Duodenal mucosa (tissue), 2 donors: ENCODE results near the gene PHACTR1.

Source experiments
- H3K27ac ChIP-seq: one replicate; pipeline ENCODE4 v1.7.0; 2013; ENCODE audit warnings: low read depth, low read length
- H3K27me3 ChIP-seq, 2 donors: one replicate each; pipeline ENCODE4 v1.7.0; 2013; ENCODE audit warnings: low read length in 2 of 2, control low read depth in 1 of 2; ENCODE audit not compliant: insufficient read depth in 2 of 2, control insufficient read depth in 1 of 2
- H3K36me3 ChIP-seq, 2 donors: one replicate each; pipeline ENCODE4 v1.7.0; 2013; ENCODE audit warnings: low read length in 2 of 2, control low read depth in 1 of 2; ENCODE audit not compliant: insufficient read depth in 2 of 2, control insufficient read depth in 1 of 2
- H3K4me1 ChIP-seq, 2 donors: one replicate each; pipeline ENCODE4 v1.7.0; 2013; ENCODE audit warnings: low read length in 2 of 2, control low read depth in 1 of 2; ENCODE audit not compliant: insufficient read depth in 2 of 2, control insufficient read depth in 1 of 2
- H3K4me3 ChIP-seq, 2 donors: one replicate each; pipeline ENCODE4 v1.7.0; 2013; ENCODE audit warnings: low read length in 2 of 2, low read depth in 1 of 2
- H3K9ac ChIP-seq, 2 donors: one replicate each; pipeline ENCODE4 v1.7.0; 2013; ENCODE audit warnings: low read length in 2 of 2, low read depth in 1 of 2
- H3K9me3 ChIP-seq, 2 donors: one replicate each; pipeline ENCODE4 v1.7.0; 2013; ENCODE audit warnings: low read length in 2 of 2, control low read depth in 1 of 2; ENCODE audit not compliant: control insufficient read depth in 1 of 2

The PHACTR1 gene

DNA sequence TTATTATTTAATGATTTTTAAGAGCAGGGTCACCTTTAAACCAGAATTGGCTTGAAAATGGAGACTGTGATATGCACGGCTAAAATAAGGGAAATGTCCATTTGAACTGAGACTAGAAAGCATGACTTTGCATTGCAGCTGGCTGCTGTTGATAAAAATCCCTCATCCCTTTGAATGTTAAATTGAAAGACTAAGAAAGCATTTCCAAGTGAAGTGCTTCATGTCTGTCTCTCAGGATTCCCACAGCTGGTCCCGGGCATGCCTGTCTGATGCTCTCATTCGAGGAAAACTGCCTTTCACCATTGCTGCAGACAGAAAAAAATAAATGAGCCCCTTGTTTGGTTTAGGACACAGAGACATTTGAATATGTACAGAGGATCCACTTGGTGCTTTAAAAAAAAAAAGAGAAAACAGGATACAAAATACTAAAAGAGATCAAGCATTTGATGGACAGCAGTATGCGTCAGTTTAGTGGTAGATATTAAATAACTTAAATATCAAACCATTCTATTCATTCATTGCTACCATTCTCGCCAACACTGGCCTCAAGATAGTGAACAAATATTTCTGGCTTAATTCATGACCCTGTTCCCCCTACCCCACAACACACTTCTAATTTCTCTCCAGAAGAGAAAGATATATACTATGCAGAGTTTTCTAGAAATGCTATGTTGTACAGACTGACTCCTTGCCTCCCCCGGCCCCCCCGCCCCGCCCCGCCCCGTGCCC, 556.8 kb downstream of the PHACTR1 start:
- Histone ChIP-seq H3K4me1 (peaks cover 0 to 5% of the 10 kb centered on the region in 2 donors), H3K9me3 (no peaks in the 10 kb centered on the region), H3K27me3 (no peaks in the 10 kb centered on the region), H3K36me3 (no peaks in the 10 kb centered on the region), H3K9ac (no peak overlapping the region), H3K27ac (no peak overlapping the region), H3K4me3 (peak overlapping the region; percentile 36 to 40)

DNA sequence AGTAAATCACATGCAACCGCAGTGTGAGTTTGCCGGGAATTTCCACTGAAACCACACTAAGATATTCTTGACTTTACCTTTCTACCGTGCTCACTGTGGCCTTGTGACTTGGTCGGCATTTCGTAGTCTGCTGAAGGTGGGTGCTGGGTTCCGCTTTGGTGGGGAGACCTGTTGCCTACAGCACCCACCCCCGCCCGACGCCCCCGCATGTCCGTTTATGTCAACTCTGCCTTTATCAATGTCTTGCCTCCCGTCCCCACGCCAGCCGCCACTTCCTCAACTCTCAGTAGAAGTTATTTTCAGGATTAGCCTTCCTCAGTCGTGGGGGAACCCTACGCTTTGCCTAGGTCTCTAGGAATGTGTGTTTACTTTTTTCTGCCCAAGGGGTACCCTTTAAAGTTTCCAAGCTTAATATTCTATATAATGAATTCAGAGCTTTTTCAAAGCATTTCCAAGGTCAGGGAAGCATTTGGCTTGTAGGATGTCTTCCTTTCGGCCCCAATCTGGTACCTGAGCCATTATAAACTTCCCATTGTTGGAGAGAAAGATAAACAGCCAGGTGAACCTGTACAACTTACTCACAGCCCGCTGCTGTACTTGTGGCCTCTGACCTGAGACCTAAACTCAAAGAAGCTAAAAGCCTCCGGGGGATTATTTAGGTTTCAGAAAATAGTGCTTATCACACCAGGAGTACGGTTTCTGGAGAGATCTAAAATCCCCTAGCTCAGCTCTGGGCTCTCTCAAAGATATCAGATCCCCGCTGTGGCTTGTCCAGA, 557.6 kb downstream of the PHACTR1 start:
- Histone ChIP-seq H3K27ac (no peak overlapping the region), H3K4me1 (peaks cover 0 to 5% of the 10 kb centered on the region in 2 donors), H3K27me3 (no peaks in the 10 kb centered on the region), H3K4me3 (peak overlapping the region in 1 of 2 donors; percentile 33), H3K9ac (no peak overlapping the region), H3K36me3 (no peaks in the 10 kb centered on the region), H3K9me3 (no peaks in the 10 kb centered on the region)

DNA sequence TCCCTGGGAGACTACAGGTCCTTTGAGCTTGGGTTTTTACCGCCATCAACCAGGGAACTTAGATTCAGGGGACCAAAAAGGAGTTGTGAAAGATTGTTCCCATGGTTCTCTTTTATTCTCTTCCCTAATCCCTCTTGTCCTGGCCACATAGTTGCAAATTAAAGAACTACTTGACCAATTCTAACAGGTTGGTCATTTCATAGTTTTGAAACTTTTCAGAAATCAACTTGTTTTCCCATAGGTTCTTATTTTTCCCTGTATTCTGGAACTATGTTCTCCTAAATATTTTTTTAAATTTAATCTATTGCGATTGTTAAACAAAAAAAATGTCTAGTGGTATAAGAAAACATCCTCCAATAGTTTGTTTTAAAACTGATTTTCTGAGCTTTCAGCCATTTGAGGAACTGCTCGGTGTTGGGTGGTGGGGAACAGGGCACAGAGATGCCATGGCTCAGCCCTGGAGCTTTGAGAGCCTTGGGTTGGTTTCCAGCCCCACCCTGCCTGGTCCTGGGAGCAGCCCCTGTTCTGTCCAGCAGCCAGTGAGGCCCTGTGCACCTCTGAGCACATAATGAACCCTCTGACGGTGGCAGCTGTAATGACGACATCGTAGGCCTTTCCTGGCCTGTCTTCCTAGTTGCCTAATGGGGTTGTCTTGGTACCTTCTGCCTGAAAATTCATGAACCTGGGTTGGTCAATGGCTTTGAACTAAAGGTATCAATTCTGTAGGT, 558.3 kb downstream of the PHACTR1 start:
- no peak overlapping the region for H3K27ac ChIP-seq
- no peaks in the 10 kb centered on the region for H3K9me3 ChIP-seq
- no peaks in the 10 kb centered on the region for H3K27me3 ChIP-seq
- peak overlapping the region in 1 of 2 donors; percentile 0 for H3K4me3 ChIP-seq
- no peak overlapping the region for H3K9ac ChIP-seq
- no peaks in the 10 kb centered on the region for H3K36me3 ChIP-seq
- H3K4me1 ChIP-seq: peaks cover 0 to 5% of the 10 kb centered on the region in 2 donors

DNA sequence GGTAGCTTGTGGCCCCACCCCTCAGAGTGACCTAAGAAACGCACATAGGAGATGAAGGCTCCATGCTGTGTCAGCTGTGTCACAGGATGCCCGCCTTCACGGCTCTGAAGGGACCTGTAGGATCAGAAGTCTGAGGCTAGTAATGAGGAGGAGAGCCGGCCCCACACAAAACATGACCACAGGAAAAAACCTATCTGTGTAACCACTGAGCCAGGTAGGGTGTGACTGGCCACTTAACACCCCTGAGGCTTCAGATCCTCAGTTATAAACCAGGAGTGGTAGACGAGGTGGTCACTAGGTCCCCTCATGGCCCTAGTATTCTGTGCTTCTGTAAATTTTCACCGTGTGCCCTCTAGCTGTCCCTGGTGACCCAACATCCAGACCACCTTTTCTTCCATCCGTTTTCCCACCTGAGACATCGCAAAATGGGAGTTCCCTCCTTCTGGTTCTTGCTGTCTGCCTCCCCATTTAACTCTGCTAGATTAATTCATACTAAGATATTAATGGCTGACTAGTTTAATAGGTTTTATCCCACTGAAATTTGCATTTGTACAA, 558.9 kb downstream of the PHACTR1 start:
- no peak overlapping the region for H3K27ac ChIP-seq
- H3K4me3 ChIP-seq: peak overlapping the region in 1 of 2 donors; percentile 0
- no peaks in the 10 kb centered on the region for H3K36me3 ChIP-seq
- H3K9me3 ChIP-seq: no peaks in the 10 kb centered on the region
- H3K9ac ChIP-seq: no peak overlapping the region
- no peaks in the 10 kb centered on the region for H3K27me3 ChIP-seq
- H3K4me1 ChIP-seq: peaks cover 0 to 5% of the 10 kb centered on the region in 2 donors

DNA sequence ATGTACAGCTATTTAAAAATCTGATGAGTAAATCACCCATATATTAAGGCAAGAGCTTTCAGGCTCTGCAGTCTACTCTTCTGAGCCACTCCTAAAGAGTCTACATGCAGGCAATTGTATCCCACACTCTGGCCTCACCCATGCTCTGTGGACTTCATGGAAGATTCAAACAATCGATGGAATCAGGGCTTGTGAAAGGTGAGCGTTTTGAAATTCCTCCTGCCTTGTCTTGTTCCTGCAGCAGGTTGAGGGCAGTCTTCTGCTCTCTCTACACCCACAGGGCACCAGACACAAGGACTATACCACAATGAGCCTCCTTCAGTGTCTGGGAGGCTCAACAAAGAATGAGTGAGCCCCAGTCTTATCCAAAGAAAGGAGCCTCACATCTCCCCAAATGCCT, 560.7 kb downstream of the PHACTR1 start:
- no peaks in the 10 kb centered on the region for H3K36me3 ChIP-seq
- H3K9ac ChIP-seq: no peak overlapping the region
- H3K4me1 ChIP-seq: peaks cover 0 to under 1% of the 10 kb centered on the region in 2 donors
- no peaks in the 10 kb centered on the region for H3K27me3 ChIP-seq
- no peak overlapping the region for H3K27ac ChIP-seq
- no peaks in the 10 kb centered on the region for H3K9me3 ChIP-seq
- no peak overlapping the region for H3K4me3 ChIP-seq

DNA sequence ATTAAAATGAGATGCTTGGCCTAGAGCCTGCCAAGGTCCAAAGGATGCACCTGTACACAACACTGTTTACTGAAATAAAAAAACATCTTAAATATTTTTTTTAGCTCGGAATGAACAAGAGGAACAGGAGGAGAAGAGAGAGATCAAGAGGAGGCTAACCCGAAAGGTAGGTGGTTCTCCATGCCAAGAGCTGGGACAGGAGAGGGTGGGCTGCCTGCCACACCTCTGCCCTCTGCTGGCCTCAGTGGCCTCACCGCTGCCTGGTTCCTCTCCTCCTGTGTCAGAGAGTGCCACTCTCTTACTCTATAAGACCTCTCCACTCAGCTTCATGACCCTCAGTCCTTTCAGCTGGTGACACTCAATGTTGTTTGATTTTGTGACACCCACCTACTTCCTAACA, 561.6 kb downstream of the PHACTR1 start:
- no peaks in the 10 kb centered on the region for H3K9me3 ChIP-seq
- H3K9ac ChIP-seq: no peak overlapping the region
- no peaks in the 10 kb centered on the region for H3K4me1 ChIP-seq
- H3K4me3 ChIP-seq: no peak overlapping the region
- H3K27me3 ChIP-seq: no peaks in the 10 kb centered on the region
- no peak overlapping the region for H3K27ac ChIP-seq
- no peaks in the 10 kb centered on the region for H3K36me3 ChIP-seq

DNA sequence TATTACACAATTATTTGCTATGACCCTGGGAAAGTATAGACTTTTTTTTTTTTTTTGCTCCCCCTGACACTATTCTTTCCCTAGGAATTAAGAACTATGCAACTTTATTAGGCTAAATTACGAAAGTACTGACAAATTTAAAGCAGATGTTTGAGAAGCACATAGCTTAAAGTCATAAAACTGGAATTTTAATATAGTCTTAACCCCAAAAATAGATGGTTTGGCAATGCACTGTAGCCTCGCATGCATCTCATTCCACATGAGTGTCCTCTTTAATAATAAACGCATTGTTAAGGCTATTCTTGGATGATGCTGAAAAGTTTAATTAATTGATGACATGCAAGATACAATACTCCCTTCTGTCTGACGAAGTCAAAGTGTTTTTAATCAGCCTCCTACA, 562.4 kb downstream of the PHACTR1 start:
- no peaks in the 10 kb centered on the region for H3K27me3 ChIP-seq
- no peak overlapping the region for H3K4me3 ChIP-seq
- H3K9ac ChIP-seq: no peak overlapping the region
- H3K9me3 ChIP-seq: no peaks in the 10 kb centered on the region
- H3K4me1 ChIP-seq: no peaks in the 10 kb centered on the region
- no peak overlapping the region for H3K27ac ChIP-seq
- H3K36me3 ChIP-seq: peaks cover 0 to 4% of the 10 kb centered on the region in 2 donors

DNA sequence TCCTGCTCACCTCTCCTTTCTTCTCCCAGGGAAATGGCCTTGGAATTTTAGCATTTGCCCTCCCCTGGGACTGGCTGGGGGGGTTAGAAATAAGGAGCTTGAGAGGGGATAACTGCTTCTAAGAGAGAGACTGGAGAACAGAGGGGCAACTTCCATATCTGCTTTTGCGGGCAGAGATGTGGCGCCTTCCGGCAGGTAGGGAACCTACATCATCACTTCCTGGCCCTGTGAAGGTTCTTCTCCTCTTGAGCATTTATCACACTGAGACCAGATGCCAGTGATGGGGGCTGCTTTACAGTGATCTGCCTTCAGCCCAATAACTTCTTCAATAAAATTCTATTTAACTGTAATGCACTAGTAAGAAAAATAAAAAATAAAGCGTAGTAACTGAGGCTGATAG, 563.7 kb downstream of the PHACTR1 start:
- Histone ChIP-seq H3K9ac (no peak overlapping the region), H3K27ac (no peak overlapping the region)

DNA sequence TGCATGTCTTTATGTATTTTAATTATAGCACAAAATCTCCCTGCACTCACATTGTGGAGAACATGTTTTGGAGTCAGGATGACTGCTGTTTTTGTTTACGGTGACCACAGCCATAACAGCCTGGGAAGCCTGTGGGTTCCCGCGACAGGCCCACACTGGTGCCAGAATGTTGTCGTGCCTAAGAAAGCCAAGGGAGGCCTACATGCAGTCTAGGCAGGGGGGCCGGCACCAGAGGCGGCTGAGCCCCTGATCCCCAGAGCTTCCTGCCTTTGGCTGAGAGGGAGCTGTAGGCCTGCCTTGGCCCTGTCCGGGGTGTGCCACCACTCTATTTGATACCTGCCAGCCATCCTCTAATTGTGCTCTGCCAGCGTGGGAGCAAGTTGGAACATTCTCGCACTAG, 565.1 kb downstream of the PHACTR1 start:
- H3K9me3 ChIP-seq: peaks cover 2 to 3% of the 10 kb centered on the region in 2 donors
- no peak overlapping the region for H3K4me3 ChIP-seq
- H3K27me3 ChIP-seq: no peaks in the 10 kb centered on the region
- no peaks in the 10 kb centered on the region for H3K4me1 ChIP-seq
- no peak overlapping the region for H3K9ac ChIP-seq
- no peak overlapping the region for H3K27ac ChIP-seq
- peaks cover 0 to 4% of the 10 kb centered on the region in 2 donors for H3K36me3 ChIP-seq

More for the DNA sequence above, 563.7 kb downstream of the PHACTR1 start:
- Histone ChIP-seq H3K27me3 (no peaks in the 10 kb centered on the region), H3K36me3 (peaks cover 0 to 4% of the 10 kb centered on the region in 2 donors), H3K4me3 (no peak overlapping the region), H3K4me1 (no peaks in the 10 kb centered on the region), H3K9me3 (no peaks in the 10 kb centered on the region)
